Stimulated activated CD8-positive, alpha-beta memory T cell treated with anti-CD3 and anti-CD28 coated beads, Interleukin-4, amount 100 ng/mL, for 1 hour (primary cell): ENCODE measurements around the gene TPCN2.
A peak's percentile ranks its signal among the peaks of the same experiment; 100 is the strongest.
"Not testable (repeated sequence)": the region's sequence is repeated elsewhere in the genome, so short reads cannot be mapped to it uniquely, and the experiment has no call there.

Experiments
- DNase-seq, 2 donors: peaks; one replicate each; pipeline ENCODE4 v3.0.0-alpha.2; 2020; ENCODE audit warnings: low read depth in 2 of 2, low spot score in 1 of 2

Gene TPCN2

GRCh38 chr11:69048694-69049489, at the start of gene TPCN2:
Gene TPCN2 (plus strand): TSS chr11:69048932. CDS start chr11:69048998, 66 bp downstream.
- DNase-seq, result peak; percentile 60 to 81

- DNase-seq, result peak in 1 of 2 donors; percentile 17
These were observed 49.5 kb upstream of the TPCN2 start for GRCh38 chr11:68999093-68999747.

DNA sequence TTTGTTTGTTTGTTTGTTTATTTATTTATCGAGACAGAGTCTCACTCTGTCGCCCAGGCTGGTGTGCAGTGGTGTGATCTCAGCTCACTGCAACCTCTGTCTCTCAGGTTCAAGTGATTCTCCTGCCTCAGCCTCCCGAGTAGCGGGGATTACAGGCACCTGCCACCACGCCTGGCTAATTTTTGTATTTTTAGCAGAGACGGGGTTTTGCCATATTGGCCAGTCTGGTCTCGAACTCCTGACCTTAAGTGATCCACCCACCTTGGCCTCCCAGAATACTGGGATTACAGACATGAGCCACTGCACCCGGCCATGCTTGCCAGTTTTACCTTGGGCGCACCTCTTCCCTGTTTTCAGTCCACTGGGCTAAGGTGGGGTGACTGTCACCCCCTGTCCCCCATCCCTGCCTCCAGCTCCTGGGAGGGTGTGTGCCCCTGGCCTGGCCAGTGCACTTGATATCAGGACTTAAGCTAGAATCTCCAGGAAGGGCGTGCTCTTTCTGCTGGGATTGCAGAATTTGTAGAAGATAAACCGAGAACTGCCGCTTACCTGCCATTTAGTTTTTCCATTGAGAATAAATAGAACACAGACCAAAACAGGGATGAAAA, 48.9 kb upstream of the TPCN2 start:
- not testable (repeated sequence) for DNase-seq

- no peak for DNase-seq
These were observed 48.3 kb upstream of the TPCN2 start for GRCh38 chr11:69000391-69000790.

DNA sequence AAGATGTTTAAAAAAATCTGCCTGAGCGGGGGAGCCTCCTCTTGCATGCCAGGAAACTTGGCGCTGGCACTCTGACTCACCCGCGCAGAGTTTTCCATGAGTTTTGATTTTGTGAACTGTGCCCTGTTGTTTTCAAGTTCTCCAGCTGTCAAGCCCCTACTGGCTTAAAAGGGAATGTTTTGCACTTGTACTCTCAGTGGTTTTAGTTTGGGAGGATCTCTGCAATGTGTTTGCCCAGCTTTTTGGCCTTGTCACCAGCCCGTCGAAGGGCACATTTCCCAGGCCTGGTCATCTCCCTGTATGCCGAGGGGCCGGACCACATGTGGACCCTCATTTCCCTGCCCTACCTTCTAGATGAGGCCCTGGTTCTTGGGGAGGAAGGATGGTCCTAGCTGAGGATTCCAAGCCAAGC, 47.9 kb upstream of the TPCN2 start:
- DNase-seq, result no peak

DNA sequence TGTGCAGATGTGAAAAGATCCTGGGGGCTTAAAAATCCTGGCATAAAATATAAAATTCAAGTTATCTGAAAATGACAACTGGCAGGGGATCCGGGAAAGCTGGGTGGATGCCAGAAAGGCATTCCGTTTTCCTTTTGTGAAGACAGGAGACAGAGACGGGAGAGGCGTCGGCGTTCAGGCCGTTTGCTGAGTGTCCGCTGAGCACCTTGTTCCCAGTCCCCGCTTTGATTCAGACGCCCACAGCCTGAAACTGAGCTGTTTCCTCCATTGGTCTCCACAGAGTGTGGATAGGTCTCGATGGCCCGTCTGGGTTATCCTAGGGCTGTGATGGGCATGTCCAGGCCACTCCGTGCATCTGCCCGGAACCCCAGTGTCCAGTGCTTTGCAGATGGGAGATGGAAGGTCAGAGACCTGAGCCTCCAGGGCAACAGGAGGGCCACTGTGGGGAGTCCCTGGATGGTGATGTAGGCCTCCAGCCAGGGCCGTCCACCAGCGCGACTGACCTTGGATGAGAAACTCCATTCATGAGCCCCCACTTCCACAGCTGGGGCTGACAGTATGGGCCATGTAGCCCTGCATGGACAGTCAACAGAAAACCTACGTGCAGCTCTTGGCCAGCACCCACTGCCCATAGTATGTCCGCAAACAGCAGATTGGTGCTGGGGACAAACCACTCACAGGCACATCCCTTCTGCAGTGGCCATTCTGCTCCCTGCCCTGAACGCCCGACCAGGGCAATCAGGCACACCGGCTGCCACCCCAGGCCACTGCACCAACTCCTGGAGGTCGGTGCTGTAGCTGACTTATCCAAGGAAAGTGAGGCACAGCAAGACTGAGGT, 47.3 kb upstream of the TPCN2 start:
- DNase-seq, result no peak

GRCh38 chr11:69002110-69002569, 46.6 kb upstream of the TPCN2 start:
- no peak for DNase-seq

DNA sequence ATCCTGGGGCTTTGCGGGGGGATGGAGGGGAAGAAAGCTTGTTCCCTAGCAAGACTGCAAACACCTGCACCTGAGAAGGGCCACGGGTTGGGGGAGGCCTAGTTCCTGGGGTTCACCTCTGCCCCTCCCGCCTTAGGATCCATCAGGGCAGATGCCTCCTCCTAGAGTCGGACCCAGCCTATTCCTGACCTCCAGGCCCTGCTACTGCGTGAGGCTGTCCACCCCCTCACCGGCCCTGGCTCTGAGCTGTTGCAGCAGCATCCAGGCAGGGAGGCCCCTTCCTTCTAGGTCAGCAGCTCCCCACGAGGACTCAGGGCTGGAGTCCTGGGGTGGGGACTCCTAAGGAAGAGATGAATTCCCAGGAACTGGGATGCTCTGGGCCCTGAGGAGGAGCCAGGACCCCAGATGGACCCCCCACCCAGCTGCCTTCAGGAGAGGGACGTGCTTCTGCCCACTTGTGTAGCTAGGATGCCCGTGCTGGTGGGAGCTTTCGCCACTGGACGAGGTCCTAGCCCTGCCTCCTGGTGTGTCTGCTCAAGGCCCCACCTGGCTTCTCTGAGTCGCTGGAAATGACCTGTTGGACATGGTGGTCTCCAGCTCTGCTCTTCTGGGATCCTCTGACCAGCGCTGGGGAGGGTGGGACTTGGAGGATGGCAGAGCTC, 46.0 kb upstream of the TPCN2 start:
- DNase-seq, result no peak

DNA sequence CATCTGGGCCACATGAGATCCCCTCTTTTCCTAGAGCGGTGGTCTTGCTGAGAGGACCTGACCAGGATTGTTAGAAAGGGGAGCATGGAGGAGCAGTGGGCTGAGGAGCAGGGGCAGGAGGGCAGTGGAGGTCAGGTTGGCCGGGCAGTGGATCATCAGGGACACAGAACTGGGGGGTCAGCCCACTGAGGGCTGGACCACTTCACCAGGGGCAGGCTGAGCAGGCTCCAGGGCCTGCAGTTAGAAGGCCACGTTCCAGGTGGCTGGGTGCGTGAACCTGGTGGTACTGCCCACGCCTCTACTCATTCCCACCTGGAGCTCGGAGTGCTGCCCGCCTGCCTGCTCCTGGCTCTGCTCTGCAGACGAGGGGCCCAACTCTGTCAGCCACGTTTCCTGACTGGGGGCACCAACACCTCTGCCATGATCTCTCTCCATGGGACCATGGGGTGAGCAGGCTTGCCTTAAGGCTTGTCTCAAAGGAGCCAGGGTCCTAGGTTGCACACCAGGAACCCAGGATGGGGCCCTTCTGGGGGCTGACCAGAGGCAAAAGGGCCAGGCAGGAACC, 45.3 kb upstream of the TPCN2 start:
- no peak for DNase-seq

- no peak for DNase-seq
These were observed 44.8 kb upstream of the TPCN2 start for GRCh38 chr11:69003866-69004367.

DNA sequence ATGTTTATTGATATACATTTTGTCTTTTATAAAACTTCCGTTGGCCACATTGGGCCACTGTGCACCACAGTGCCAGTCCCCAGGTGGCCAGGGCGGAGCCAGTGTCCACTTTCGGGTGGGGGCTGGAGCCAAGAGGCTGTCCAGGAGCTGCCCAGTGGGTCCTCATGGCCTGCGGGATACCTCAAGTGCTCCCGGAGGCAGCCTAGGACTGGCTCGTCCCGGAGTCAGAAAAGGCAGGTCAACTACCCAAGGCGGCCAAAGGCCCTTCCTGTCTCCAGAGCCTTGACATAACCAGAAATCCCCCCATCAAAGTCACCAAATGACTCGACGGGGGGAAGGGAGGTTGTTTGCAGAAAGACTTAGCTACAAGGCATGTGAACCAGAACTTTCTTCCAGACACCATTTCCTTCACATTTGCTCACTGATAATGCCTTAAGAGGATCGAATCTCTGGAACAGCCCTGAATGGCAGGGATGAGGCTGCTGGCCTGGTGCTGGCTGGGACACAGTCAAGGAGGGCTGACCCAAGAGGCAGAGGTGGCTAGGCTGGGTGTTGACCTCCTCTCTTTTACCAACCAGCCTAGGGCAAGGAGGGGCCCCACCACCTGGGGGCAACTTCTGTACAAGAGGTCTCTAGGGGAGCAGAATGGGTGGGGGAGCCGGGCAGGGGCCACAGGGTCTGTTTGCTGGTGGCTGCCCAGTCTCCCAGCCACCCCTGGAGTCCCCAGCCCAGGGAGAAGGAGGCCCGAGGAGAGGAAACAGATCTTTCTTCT, 44.1 kb upstream of the TPCN2 start:
- DNase-seq, result no peak

- DNase-seq, result no peak
These were observed 43.5 kb upstream of the TPCN2 start for GRCh38 chr11:69005183-69005630.

- no peak for DNase-seq
These were observed 42.9 kb upstream of the TPCN2 start for GRCh38 chr11:69005631-69006368.

DNA sequence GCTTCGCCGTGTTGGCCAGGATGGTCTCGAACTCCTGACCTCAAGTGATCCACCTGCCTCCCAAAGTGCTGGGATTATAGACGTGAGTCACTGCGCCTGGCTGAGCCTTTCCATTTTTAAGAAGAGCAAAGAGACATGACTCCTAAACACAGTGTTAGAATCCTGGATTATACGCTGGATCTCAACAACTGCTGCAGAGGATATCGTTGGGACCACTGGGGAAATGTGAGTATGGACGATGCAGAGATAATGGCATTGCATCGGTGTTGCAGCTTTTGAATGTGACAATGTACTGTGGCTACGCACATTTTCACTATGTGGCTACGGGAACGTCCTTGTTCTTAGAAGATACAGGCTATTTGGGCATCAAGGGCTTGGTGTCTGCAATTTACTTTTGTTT, 41.9 kb upstream of the TPCN2 start:
- DNase-seq, result no peak

GRCh38 chr11:69007975-69008381, 40.8 kb upstream of the TPCN2 start:
- DNase-seq, result no peak

DNA sequence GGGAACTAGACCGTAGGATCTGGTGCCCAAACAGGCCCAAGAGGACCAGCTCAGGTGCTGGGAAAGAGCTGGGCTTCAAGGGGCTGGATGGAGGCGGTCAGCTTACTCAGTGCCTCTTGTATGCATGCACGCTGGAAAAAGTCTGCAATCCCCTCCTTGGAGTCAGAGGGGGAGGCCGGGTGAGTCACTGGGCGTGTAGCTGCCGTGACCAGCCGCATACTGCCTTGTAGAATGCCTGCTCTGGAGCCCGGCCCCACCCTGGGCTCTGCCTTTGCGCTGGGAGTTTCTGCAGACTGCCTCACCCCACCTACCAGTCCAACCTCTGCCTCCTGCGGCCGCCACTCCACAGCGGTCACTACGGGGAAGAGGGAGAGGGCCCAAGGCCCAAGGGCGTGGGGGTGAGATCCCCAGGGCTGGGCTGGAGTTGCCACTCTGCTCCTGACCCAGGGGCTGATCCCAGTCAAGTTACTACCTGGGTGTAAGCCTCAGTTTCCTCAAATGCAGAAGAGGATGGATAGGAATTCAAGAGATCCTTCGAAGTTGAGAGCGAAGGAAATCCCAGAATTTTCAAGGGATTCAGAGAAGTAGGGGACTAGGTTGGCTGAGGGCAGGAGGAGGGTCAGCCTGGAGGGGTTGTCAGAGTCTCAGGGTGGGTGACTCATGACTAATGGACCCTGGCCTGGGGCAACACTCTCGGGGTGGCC, 39.8 kb upstream of the TPCN2 start:
- no peak for DNase-seq

DNA sequence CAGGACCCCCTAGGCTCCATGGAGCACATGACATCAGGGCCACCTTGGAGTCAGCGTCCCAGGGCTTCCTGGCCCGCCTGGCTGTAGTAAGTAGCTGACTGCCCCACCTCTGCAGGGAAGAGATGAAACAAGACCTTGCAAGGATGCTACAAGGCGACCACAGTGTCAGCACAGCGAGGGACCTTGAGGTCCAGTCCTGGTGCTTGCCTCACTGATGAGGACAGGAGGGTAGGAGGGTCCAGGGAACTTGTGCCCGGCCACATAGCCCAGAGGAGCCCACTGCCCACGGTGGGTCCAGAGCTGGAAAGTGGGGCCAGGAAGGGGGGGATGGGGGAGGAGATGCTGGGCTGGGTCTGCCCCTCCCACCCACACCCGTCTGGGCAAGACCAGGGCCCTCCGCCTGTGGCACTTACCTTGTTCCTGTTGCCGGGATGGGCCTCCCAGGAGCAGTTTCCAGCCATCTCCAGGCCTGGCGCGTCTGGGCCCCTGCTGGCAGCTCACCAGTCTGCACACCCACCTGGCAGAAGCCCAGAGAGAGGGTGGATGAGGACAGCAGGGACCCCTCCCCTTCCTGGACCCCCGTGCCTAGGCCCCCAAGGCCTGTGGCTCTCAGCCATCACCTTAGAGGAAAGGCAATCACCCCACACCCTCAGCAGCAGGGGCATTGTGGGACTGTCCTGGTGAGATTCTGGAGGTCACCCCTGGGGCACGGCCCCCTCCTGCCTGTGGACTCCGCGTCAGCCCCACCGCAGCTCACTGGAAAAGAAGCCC, 39.1 kb upstream of the TPCN2 start:
- no peak for DNase-seq
